K562 (cell line): Measurements from ENCODE around the gene PCDH11X.
"Not testable (repeated sequence)": the region's sequence is repeated elsewhere in the genome, so short reads cannot be mapped to it uniquely, and the experiment has no call there.

Experiments
- CCAR2 ChIP-seq: fragments of 200-400 bp; formaldehyde crosslinking; IDR thresholded peaks from 2 replicates; pipeline ENCODE4 v1.6.1; 2017; ENCODE audit warnings: mild to moderate bottlenecking, low read depth, low read length
- SMC3 ChIP-seq: conservative IDR thresholded peaks from 2 replicates; pipeline ENCODE4 v1.6.1; 2011; ENCODE audit warnings: low read depth, low read length, improper control_type of control experiment; ENCODE audit not compliant: insufficient read depth

- not testable (repeated sequence) for TF ChIP-seq CCAR2, SMC3
Observed at GRCh38 chrX:91817537-91817936, 38.4 kb downstream of the PCDH11X start.
